ENCODE measurements around the gene PTPRT. TPM values are rescaled to one million over a fixed set of nuclear protein-coding genes. Genes with fewer than 3 reads are reported as not detected.

The PTPRT gene
- total RNA-seq, 1 experiment from 2014 or later = 0.20 TPM

GRCh38 chr20:42688576-42688975, 501.1 kb downstream of the PTPRT start:
- peak in 1 of 2 experiments; percentile 50 for DNase-seq
- POLR2A ChIA-PET = no interaction called here
- no peaks in the 10 kb centered on the region; the same call in 1 of the 2 replicates for H3K9me3 ChIP-seq

GRCh38 chr20:42686057-42686456, 503.6 kb downstream of the PTPRT start:
- Histone ChIP-seq H3K36me3 (ENCODE audit: control insufficient read depth, insufficient read depth, low read length) (no peaks in the 10 kb centered on the region), H3K27me3 (replicated peaks; ENCODE audit: control insufficient read depth, insufficient read depth, low read length) (no peaks in the 10 kb centered on the region), H3K4me3 (ENCODE audit: low read depth, low read length) (no peak overlapping the region), H3K9me3 (no peaks in the 10 kb centered on the region), H3K4me1 (no peaks in the 10 kb centered on the region)
- BruUV-seq (replicated peaks) = no TSS peak
- Mint-ChIP-seq H3K4me3 (ENCODE audit: unreplicated experiment) (no peak overlapping the region), H3K9me3 (ENCODE audit: unreplicated experiment) (peaks cover 13% of the 10 kb centered on the region), H3K4me1 (ENCODE audit: low read depth, unreplicated experiment) (no peaks in the 10 kb centered on the region), H3K36me3 (ENCODE audit: insufficient read depth, unreplicated experiment) (no peaks in the 10 kb centered on the region), H3K27me3 (ENCODE audit: insufficient read depth, unreplicated experiment) (peaks cover 5% of the 10 kb centered on the region), H3K27ac (ENCODE audit: unreplicated experiment) (no peak overlapping the region)
- TF ChIP-seq CTCF (IDR thresholded peaks at IDR 0.05; ENCODE audit: insufficient read depth in 1 of 2, low read depth in 1 of 2, low read length in 1 of 2, severe bottlenecking in 1 of 2, unreplicated experiment in 1 of 2) = no peak
- CTCF ChIA-PET = no interaction called here
- intact Hi-C loops (cut with micrococcal nuclease; ENCODE audit: unreplicated experiment) = no loop called here
- DNase-seq = no peak
- POLR2A ChIA-PET = no interaction called here

More at GRCh38 chr20:42688576-42688975, 501.1 kb downstream of the PTPRT start:
- Mint-ChIP-seq H3K36me3 (ENCODE audit: insufficient read depth, unreplicated experiment) (no peaks in the 10 kb centered on the region), H3K4me1 (ENCODE audit: low read depth, unreplicated experiment) (no peaks in the 10 kb centered on the region), H3K27me3 (ENCODE audit: insufficient read depth, unreplicated experiment) (peaks cover 5% of the 10 kb centered on the region), H3K27ac (ENCODE audit: unreplicated experiment) (no peak overlapping the region), H3K9me3 (ENCODE audit: unreplicated experiment) (peaks cover 22% of the 10 kb centered on the region), H3K4me3 (ENCODE audit: unreplicated experiment) (no peak overlapping the region)
- intact Hi-C loops (cut with micrococcal nuclease; ENCODE audit: unreplicated experiment) = no loop called here
- no TSS peak for BruUV-seq (replicated peaks)
- Histone ChIP-seq H3K4me3 (ENCODE audit: low read depth, low read length) (no peak overlapping the region), H3K36me3 (ENCODE audit: control insufficient read depth, insufficient read depth, low read length) (no peaks in the 10 kb centered on the region), H3K27me3 (replicated peaks; ENCODE audit: control insufficient read depth, insufficient read depth, low read length) (no peaks in the 10 kb centered on the region), H3K4me1 (no peaks in the 10 kb centered on the region)
- no peak for TF ChIP-seq CTCF (IDR thresholded peaks at IDR 0.05; ENCODE audit: insufficient read depth in 1 of 2, low read depth in 1 of 2, low read length in 1 of 2, severe bottlenecking in 1 of 2, unreplicated experiment in 1 of 2)
- CTCF ChIA-PET = no interaction called here

GRCh38 chr20:42678895-42679294, 510.8 kb downstream of the PTPRT start:
- peaks cover 20% of the 10 kb centered on the region for H3K27me3 Mint-ChIP-seq (ENCODE audit: insufficient read depth, unreplicated experiment)
- Histone ChIP-seq H3K27me3 (replicated peaks; ENCODE audit: control insufficient read depth, insufficient read depth, low read length) (no peaks in the 10 kb centered on the region), H3K36me3 (ENCODE audit: control insufficient read depth, insufficient read depth, low read length) (no peaks in the 10 kb centered on the region), H3K9me3 (peaks cover 6% of the 10 kb centered on the region; the same call in 1 of the 2 replicates), H3K4me3 (ENCODE audit: low read depth, low read length) (no peak overlapping the region), H3K4me1 (no peaks in the 10 kb centered on the region)
- no peak overlapping the region for H3K27ac Mint-ChIP-seq (ENCODE audit: unreplicated experiment)
- H3K4me1 Mint-ChIP-seq (ENCODE audit: low read depth, unreplicated experiment) = no peaks in the 10 kb centered on the region
- TF ChIP-seq CTCF (IDR thresholded peaks at IDR 0.05; ENCODE audit: insufficient read depth in 1 of 2, low read depth in 1 of 2, low read length in 1 of 2, severe bottlenecking in 1 of 2, unreplicated experiment in 1 of 2) = peak; percentile 54 to 67
- no TSS peak for BruUV-seq (replicated peaks)
- H3K36me3 Mint-ChIP-seq (ENCODE audit: insufficient read depth, unreplicated experiment) = no peaks in the 10 kb centered on the region
- POLR2A ChIA-PET = no interaction called here
- H3K9me3 Mint-ChIP-seq (ENCODE audit: unreplicated experiment) = no peaks in the 10 kb centered on the region
- intact Hi-C loops (cut with micrococcal nuclease; ENCODE audit: unreplicated experiment) = no loop called here
- DNase-seq = peak in 1 of 2 experiments; percentile 13
- no peak overlapping the region for H3K4me3 Mint-ChIP-seq (ENCODE audit: unreplicated experiment)
- CTCF ChIA-PET = no interaction called here
